Liver (tissue), 6 donors: ENCODE data around the gene MRC1. TPM values are rescaled to one million over a fixed set of nuclear protein-coding genes. Genes with fewer than 3 reads are reported as not detected.

Experiments used
- NR2F2 ChIP-seq: IDR thresholded peaks from 2 replicates; pipeline ENCODE4 v1.6.1; 2016; ENCODE audit warnings: antibody characterized with exemption
- RXRA ChIP-seq, 2 donors: IDR thresholded peaks; 2 replicates each; pipeline ENCODE4 v1.6.1; 2017 to 2018; ENCODE audit warnings: antibody characterized with exemption in 2 of 2, mild to moderate bottlenecking in 1 of 2
- SP1 ChIP-seq: IDR thresholded peaks from 2 replicates; pipeline ENCODE4 v1.6.1; 2018; ENCODE audit warnings: antibody characterized with exemption, mild to moderate bottlenecking
- TAF1 ChIP-seq: conservative IDR thresholded peaks from 2 replicates; pipeline ENCODE4 v1.6.1; 2016; ENCODE audit warnings: antibody characterized with exemption, mild to moderate bottlenecking
- polyA plus RNA-seq, 2 donors: library from polyadenylated mRNA; stranded (reverse) in 1 of 2; unstranded in 1 of 2; fragments of 200-250 nt in 1 of 2; fragments of >200 nt in 1 of 2; fragmentation: Nextera tagmentation in 1 of 2; extraction: Ambion mirVana in 1 of 2; gene quantifications; one replicate each; pipeline versions ENCODE4 v1.2.1 to v1.2.3, GENCODE V29; 2013 to 2015
- small RNA-seq: library from RNA; depleted of rRNA; stranded (forward); fragments of <200 nt; gene quantifications from one replicate; pipeline ENCODE3, GENCODE V24; 2014
- total RNA-seq, 2 donors: library from RNA; depleted of rRNA; stranded (reverse); fragments of >200 nt; gene quantifications; one replicate each; pipeline ENCODE4 v1.2.3, GENCODE V29; 2014
- TF ChIP-seq, protein P1 (sequence below): IDR thresholded peaks from 2 replicates; pipeline ENCODE4 v1.6.1; 2016; ENCODE audit warnings: antibody characterized with exemption, mild to moderate bottlenecking
- donor health status: healthy.
- donor health status: healthy.
- donor health status: healthy.

The MRC1 gene
- total and polyA plus RNA-seq, 4 donors = 9.2 to 47.0 (median 34.1) TPM

DNA sequence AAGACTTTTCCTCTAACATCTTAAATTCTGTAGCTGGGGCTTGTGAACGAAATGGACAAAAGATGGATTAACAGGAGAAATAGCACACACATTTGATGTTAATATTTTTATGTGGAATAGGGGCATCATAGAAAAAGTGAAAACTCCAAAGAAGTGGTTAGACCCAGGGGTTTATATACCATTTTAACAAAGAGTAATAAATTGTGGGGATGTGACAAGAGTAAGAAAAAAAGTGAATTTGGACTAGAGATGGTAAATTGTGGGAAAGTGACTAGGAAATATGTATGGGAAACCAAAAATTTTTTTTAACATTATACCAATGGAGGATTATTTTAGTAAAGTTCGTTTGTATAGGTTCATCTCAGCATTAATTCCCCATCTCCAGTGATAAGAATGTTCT is 150.7 kb downstream of the MRC1 start (continued):
- TF ChIP-seq, protein P1, sequence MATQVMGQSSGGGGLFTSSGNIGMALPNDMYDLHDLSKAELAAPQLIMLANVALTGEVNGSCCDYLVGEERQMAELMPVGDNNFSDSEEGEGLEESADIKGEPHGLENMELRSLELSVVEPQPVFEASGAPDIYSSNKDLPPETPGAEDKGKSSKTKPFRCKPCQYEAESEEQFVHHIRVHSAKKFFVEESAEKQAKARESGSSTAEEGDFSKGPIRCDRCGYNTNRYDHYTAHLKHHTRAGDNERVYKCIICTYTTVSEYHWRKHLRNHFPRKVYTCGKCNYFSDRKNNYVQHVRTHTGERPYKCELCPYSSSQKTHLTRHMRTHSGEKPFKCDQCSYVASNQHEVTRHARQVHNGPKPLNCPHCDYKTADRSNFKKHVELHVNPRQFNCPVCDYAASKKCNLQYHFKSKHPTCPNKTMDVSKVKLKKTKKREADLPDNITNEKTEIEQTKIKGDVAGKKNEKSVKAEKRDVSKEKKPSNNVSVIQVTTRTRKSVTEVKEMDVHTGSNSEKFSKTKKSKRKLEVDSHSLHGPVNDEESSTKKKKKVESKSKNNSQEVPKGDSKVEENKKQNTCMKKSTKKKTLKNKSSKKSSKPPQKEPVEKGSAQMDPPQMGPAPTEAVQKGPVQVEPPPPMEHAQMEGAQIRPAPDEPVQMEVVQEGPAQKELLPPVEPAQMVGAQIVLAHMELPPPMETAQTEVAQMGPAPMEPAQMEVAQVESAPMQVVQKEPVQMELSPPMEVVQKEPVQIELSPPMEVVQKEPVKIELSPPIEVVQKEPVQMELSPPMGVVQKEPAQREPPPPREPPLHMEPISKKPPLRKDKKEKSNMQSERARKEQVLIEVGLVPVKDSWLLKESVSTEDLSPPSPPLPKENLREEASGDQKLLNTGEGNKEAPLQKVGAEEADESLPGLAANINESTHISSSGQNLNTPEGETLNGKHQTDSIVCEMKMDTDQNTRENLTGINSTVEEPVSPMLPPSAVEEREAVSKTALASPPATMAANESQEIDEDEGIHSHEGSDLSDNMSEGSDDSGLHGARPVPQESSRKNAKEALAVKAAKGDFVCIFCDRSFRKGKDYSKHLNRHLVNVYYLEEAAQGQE = no peak
- no peak for TF ChIP-seq RXRA (IDR thresholded peaks at IDR 0.05)
- no peak for TF ChIP-seq SP1
- no peak for TF ChIP-seq TAF1
- TF ChIP-seq NR2F2 = no peak

Small RNA genes lying within 50 kb of the gene (small RNA-seq; reads per million reads assigned to genes)
- gene MIR511 = 2.1 reads per million, percentile 87 among the genes with 10 or more reads in this experiment

Other genes starting within 250 kb of the MRC1 start
- gene HACD1, start 192.0 kb upstream of the MRC1 start, total RNA-seq = 1 to 10 TPM; 2.2 to 7.8 TPM
- 1 to 10 TPM; 1.0 to 1.3 TPM for gene HACD1, start 192.0 kb upstream of the MRC1 start, polyA plus RNA-seq
- gene STAM, start 165.2 kb upstream of the MRC1 start, total RNA-seq = 10 to 100 TPM in 1 of 2 donors, 1 to 10 TPM in 1; 8.3 to 32.4 TPM
- gene STAM, start 165.2 kb upstream of the MRC1 start, polyA plus RNA-seq = 1 to 10 TPM; 4.9 to 5.1 TPM
- under 1 TPM; 0.17 to 0.28 TPM for gene TMEM236, start 57.1 kb upstream of the MRC1 start, total RNA-seq
- under 1 TPM; 0.07 to 0.08 TPM for gene TMEM236, start 57.1 kb upstream of the MRC1 start, polyA plus RNA-seq
- under 1 TPM; 0.05 to 0.08 TPM for gene SLC39A12, start 142.6 kb downstream of the MRC1 start, total RNA-seq
- not detected for gene SLC39A12, start 142.6 kb downstream of the MRC1 start, polyA plus RNA-seq